ENCODE results near the gene EDARADD.

The EDARADD gene

GRCh38 chr1:236516929-236517704 is 123.0 kb downstream of the EDARADD start:
- DNase-seq (ENCODE audit: low spot score): peak; percentile 61

GRCh38 chr1:236518322-236518721 is 124.2 kb downstream of the EDARADD start:
- no peak for DNase-seq (ENCODE audit: low spot score)

- no peak for DNase-seq (ENCODE audit: low spot score)
These were observed 126.4 kb downstream of the EDARADD start for GRCh38 chr1:236520445-236521005.

GRCh38 chr1:236522937-236523703 is 129.0 kb downstream of the EDARADD start:
- no peak for DNase-seq (ENCODE audit: low spot score)

- DNase-seq (ENCODE audit: low spot score): peak; percentile 85
These were observed 129.6 kb downstream of the EDARADD start, which contains the start of gene LGALS8 for GRCh38 chr1:236523704-236524141. Gene LGALS8 (plus strand): TSS chr1:236523982. CDS start chr1:236526071, 2,089 bp downstream.

- DNase-seq (ENCODE audit: low spot score): peak; percentile 77
These were observed 130.2 kb downstream of the EDARADD start for GRCh38 chr1:236524142-236524894.

GRCh38 chr1:236524895-236525184 is 130.8 kb downstream of the EDARADD start:
- no peak for DNase-seq (ENCODE audit: low spot score)

- no peak for DNase-seq (ENCODE audit: low spot score)
These were observed 132.0 kb downstream of the EDARADD start for GRCh38 chr1:236526079-236526478.

GRCh38 chr1:236530286-236530685 is 136.2 kb downstream of the EDARADD start:
- DNase-seq (ENCODE audit: low spot score): no peak

GRCh38 chr1:236530959-236531358 is 136.9 kb downstream of the EDARADD start:
- no peak for DNase-seq (ENCODE audit: low spot score)

GRCh38 chr1:236532850-236533249 is 138.8 kb downstream of the EDARADD start:
- DNase-seq (ENCODE audit: low spot score): no peak

GRCh38 chr1:236534151-236534651 is 140.1 kb downstream of the EDARADD start:
- DNase-seq (ENCODE audit: low spot score): peak; percentile 72
